HEK293T (cell line): Measurements from ENCODE around the gene CLASP1.

Experiments
- CTCF ChIA-PET: fragments of 350-600 bp; formaldehyde crosslinking; extraction: SDS; loops from one replicate; lab custom pipeline; 2021; ENCODE audit warnings: antibody characterized with exemption, inconsistent platforms; lab: Yijun Ruan, JAX
- POLR2A ChIA-PET: fragments of 350-600 bp; formaldehyde crosslinking; extraction: SDS; loops from one replicate; lab custom pipeline; 2020; ENCODE audit warnings: antibody characterized with exemption, inconsistent platforms; lab: Yijun Ruan, JAX
- DNase-seq: peaks from one replicate; pipeline ENCODE4 v3.0.0; 2012; ENCODE audit warnings: mixed read lengths; ENCODE audit errors: extremely low spot score
- ARNT ChIP-seq: fragments of 450-650 bp; IDR thresholded peaks from 2 replicates; pipeline ENCODE4 v1.6.1; 2017; ENCODE audit warnings: mild to moderate bottlenecking
- BHLHE40 ChIP-seq: fragments of 450-650 bp; IDR thresholded peaks from 2 replicates; pipeline ENCODE4 v1.6.1; 2016; ENCODE audit warnings: mild to moderate bottlenecking, moderate library complexity, borderline replicate concordance
- CTBP1 ChIP-seq: fragments of 450-650 bp; IDR thresholded peaks from 2 replicates; pipeline ENCODE4 v1.6.1; 2016; ENCODE audit warnings: borderline replicate concordance
- ELF4 ChIP-seq: fragments of 450-650 bp; IDR thresholded peaks from 2 replicates; pipeline ENCODE4 v1.6.1; 2017; ENCODE audit warnings: antibody characterized with exemption
- FOXA1 ChIP-seq: fragments of 450-650 bp; IDR thresholded peaks from 2 replicates; pipeline ENCODE4 v1.6.1; 2016; ENCODE audit warnings: mild to moderate bottlenecking
- FOXK2 ChIP-seq: fragments of 450-650 bp; IDR thresholded peaks from 2 replicates; pipeline ENCODE4 v1.6.1; 2016; ENCODE audit warnings: mild to moderate bottlenecking
- FOXM1 ChIP-seq: fragments of 450-650 bp; IDR thresholded peaks from 2 replicates; pipeline ENCODE4 v1.6.1; 2017; ENCODE audit warnings: mild to moderate bottlenecking, borderline replicate concordance
- HDGF ChIP-seq: fragments of 450-650 bp; IDR thresholded peaks from 2 replicates; pipeline ENCODE4 v1.6.1; 2017; ENCODE audit warnings: antibody characterized with exemption, borderline replicate concordance
- L3MBTL2 ChIP-seq: fragments of 450-650 bp; conservative IDR thresholded peaks from 2 replicates; pipeline ENCODE4 v1.6.1; 2016; ENCODE audit warnings: mild to moderate bottlenecking
- LEF1 ChIP-seq: fragments of 450-650 bp; IDR thresholded peaks from 2 replicates; pipeline ENCODE4 v1.6.1; 2017; ENCODE audit warnings: mild to moderate bottlenecking, borderline replicate concordance
- NFRKB ChIP-seq: fragments of 450-650 bp; IDR thresholded peaks from 2 replicates; pipeline ENCODE4 v1.6.1; 2016; ENCODE audit warnings: mild to moderate bottlenecking, moderate library complexity
- SP1 ChIP-seq: fragments of 450-650 bp; IDR thresholded peaks from 2 replicates; pipeline ENCODE4 v1.6.1; 2017
- SUZ12 ChIP-seq: fragments of 450-650 bp; IDR thresholded peaks from 2 replicates; pipeline ENCODE4 v1.6.1; 2016; ENCODE audit warnings: mild to moderate bottlenecking
- TARDBP ChIP-seq: fragments of 450-650 bp; IDR thresholded peaks from 2 replicates; pipeline ENCODE4 v1.6.1; 2016
- ZNF384 ChIP-seq: fragments of 450-650 bp; IDR thresholded peaks from 2 replicates; pipeline ENCODE4 v1.6.1; 2016
- TF ChIP-seq, protein P1 (sequence below): fragments of 450-650 bp; IDR thresholded peaks from 2 replicates; pipeline ENCODE4 v1.6.1; 2016

Gene CLASP1

GRCh38 chr2:121476684-121477083, 172.6 kb downstream of the CLASP1 start:
- ChIA-PET CTCF (interaction anchor here (0.6 kb wide), 1 partner anchor 1603 kb away, joined by 3 read pairs; no protein-coding TSS in a partner anchor), POLR2A (interaction anchor here (1.2 kb wide), 1 partner anchor 54 kb away, joined by 3 read pairs; the partner anchor contains the start of gene RNU4ATAC)
- DNase-seq = no peak
- TF ChIP-seq SP1 = no peak
- no peak for TF ChIP-seq ARNT
- TF ChIP-seq CTBP1 = no peak

DNA sequence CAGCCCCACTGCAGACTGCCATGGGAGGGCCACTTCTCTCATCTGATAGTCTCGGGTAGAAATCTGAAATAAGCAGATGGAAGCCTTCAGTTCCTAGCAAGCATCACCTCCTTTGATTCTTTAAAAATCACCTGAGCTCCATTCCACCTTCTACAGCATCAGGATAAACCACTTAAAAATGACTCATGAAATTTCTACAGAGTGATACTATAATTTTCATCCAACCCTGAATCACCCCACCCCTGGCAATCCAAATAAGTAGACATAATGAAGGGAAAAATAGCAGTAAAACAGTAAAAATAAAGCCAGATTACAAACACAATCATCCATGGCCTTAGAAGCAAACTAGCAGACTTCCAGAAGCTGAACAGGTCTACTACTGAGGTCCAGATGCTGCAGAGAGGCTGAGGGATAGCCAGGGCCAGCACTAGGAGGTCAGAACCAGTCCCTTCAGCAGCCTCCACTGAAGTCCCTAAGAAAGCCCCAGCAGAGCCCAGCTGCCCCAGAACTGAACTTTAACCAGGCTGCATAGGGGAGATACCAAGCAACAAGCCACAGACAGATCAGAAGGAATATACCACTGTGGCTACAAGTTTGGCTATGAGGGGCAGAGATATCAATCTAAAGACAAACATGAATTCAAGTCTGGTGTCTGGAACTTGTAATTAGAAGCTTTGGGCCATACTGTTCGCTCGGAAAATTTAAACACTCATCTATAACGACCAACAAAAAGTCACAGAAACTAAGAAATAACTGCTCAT, 173.3 kb downstream of the CLASP1 start:
- TF ChIP-seq ZNF384 = no peak
- no peak for TF ChIP-seq ELF4
- TF ChIP-seq CTBP1 = no peak
- no peak for TF ChIP-seq FOXM1
- POLR2A ChIA-PET = interaction anchor here (1.2 kb wide), 1 partner anchor 55 kb away, joined by 3 read pairs; the partner anchor contains the start of gene RNU4ATAC
- no peak for DNase-seq
- CTCF ChIA-PET = interaction anchor here (0.6 kb wide), 1 partner anchor 70 kb away, joined by 3 read pairs; no protein-coding TSS in a partner anchor

GRCh38 chr2:121473512-121473911, 175.8 kb downstream of the CLASP1 start:
- ChIA-PET CTCF (no interaction called here), POLR2A (no interaction called here)
- TF ChIP-seq LEF1 (no peak), ARNT (no peak), NFRKB (no peak), L3MBTL2 (no peak), FOXM1 (no peak), FOXK2 (no peak), CTBP1 (no peak), SUZ12 (no peak), BHLHE40 (no peak), TARDBP (no peak)
- TF ChIP-seq, protein P1, sequence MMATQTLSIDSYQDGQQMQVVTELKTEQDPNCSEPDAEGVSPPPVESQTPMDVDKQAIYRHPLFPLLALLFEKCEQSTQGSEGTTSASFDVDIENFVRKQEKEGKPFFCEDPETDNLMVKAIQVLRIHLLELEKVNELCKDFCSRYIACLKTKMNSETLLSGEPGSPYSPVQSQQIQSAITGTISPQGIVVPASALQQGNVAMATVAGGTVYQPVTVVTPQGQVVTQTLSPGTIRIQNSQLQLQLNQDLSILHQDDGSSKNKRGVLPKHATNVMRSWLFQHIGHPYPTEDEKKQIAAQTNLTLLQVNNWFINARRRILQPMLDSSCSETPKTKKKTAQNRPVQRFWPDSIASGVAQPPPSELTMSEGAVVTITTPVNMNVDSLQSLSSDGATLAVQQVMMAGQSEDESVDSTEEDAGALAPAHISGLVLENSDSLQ = no peak
- DNase-seq = no peak

DNA sequence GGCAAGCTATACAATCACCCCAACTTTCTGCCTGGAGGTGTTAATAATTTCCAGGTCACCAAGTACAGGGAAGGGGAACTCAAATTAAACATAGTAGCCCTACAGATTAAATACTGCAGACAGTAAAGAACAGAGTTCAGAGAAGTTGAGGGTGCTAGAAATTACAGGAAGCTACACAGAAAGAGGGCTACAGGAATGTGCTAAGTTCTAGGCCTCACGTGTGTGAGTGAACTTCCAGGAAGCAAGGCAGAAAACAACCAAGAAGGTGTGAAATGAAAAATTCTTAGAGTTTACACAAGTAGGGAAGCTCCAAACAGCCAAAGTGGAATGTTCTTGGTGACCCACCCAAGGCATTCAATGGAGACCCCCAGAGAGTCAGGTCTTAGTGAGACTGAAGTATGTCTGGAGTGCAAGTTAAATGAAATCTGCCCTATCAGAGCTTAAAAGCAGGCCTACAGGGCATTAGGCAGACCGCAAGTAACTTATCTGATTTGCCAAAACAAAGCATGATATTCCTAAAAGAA, 176.7 kb downstream of the CLASP1 start:
- no peak for TF ChIP-seq LEF1
- no peak for TF ChIP-seq BHLHE40
- no peak for TF ChIP-seq SUZ12
- TF ChIP-seq ARNT = no peak
- TF ChIP-seq NFRKB = no peak
- no peak for TF ChIP-seq FOXA1
- TF ChIP-seq FOXM1 = no peak
- TF ChIP-seq, protein P1 = no peak
- TF ChIP-seq FOXK2 = no peak
- no peak for TF ChIP-seq SP1
- no peak for TF ChIP-seq ZNF384
- no peak for TF ChIP-seq ELF4
- TF ChIP-seq CTBP1 = no peak
- no peak for TF ChIP-seq L3MBTL2
- TF ChIP-seq TARDBP = no peak
- no peak for TF ChIP-seq HDGF
- POLR2A ChIA-PET = no interaction called here
- CTCF ChIA-PET = no interaction called here
- no peak for DNase-seq

DNA sequence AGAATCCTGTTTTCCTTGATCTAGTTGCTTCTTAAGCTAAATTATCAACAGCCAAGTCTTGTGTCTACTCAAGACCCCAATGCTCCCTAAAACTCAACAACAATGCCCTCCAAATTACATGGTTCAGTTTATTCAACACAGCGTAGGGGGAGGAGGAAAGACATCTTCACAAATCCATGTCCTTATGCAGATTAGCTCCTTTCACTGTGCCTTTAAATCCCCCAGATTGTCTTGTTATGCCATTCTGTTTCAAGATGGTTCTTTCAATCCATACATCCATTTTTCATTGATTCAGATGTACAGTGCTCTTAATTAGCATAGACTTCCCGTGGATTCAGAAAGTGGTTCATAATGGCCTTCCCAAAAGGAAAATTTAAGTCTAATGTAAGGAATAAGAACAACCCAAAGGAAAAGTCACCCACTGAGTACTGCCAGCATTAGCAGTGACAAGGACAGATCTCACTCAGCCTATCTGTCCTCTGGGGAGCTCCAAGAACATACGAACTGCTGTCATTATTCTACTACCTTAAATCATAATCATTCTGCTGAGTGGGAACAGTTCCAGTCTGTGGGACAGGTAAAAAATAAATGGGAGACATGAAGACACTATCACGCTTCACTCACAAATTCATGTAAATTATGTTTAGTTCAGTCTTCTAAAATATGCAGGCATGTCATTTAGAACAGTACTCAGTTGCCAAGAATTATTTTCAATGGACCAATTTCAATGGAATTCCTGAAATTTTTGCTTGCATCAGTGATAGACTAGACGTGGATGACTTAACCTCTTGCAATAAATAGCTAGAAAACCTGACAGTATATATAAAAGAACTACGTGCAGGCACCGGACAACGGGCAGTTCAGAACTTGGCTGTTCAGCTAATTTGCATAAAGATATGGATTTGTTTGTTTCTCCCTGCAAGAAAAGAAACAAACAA, 177.5 kb downstream of the CLASP1 start:
- TF ChIP-seq CTBP1 (no peak), NFRKB (no peak), SUZ12 (no peak), ARNT (no peak), TARDBP (no peak), LEF1 (no peak), HDGF (no peak), FOXM1 (no peak), BHLHE40 (no peak), SP1 (no peak)
- TF ChIP-seq, protein P1 = no peak
- no peak for DNase-seq
- CTCF ChIA-PET = no interaction called here
- POLR2A ChIA-PET = no interaction called here
